ENCODE results near the gene CDKL5.

GRCh38 chrX:18696653-18697052, 271.2 kb downstream of the CDKL5 start:
- no peak for TF ChIP-seq CTCF (conservative IDR thresholded peaks at IDR 0.05; ENCODE audit: low read depth in 2 of 2)
- TF ChIP-seq REST (IDR thresholded peaks at IDR 0.05; ENCODE audit: unreplicated experiment), result no peak

Measured in GM23338 (cell line).